Germinal center (tissue), 1 donor: ENCODE data around the gene ADAMTS2.

Experiments
- DNase-seq: peaks from one replicate; pipeline ENCODE4 v3.0.0; 2012; ENCODE audit warnings: mixed read lengths, low spot score

ADAMTS2 gene

GRCh38 chr5:179254638-179255271, 90.5 kb downstream of the ADAMTS2 start:
- DNase-seq, result no peak

- DNase-seq, result no peak
Observed at GRCh38 chr5:179253730-179254129, 91.5 kb downstream of the ADAMTS2 start.

- DNase-seq, result no peak
Observed at GRCh38 chr5:179251276-179251969, 93.8 kb downstream of the ADAMTS2 start.

- DNase-seq, result no peak
Observed at GRCh38 chr5:179250561-179251225, 94.6 kb downstream of the ADAMTS2 start.

GRCh38 chr5:179246227-179246626, 99.0 kb downstream of the ADAMTS2 start:
- DNase-seq, result no peak

- no peak for DNase-seq
Observed at GRCh38 chr5:179245031-179245430, 100.2 kb downstream of the ADAMTS2 start.

GRCh38 chr5:179244044-179244443, 101.2 kb downstream of the ADAMTS2 start:
- DNase-seq, result no peak

GRCh38 chr5:179243333-179243732, 101.9 kb downstream of the ADAMTS2 start:
- no peak for DNase-seq

GRCh38 chr5:179242676-179243075, 102.6 kb downstream of the ADAMTS2 start:
- DNase-seq, result no peak

- DNase-seq, result no peak
Observed at GRCh38 chr5:179241764-179242370, 103.4 kb downstream of the ADAMTS2 start.

GRCh38 chr5:179241175-179241574, 104.1 kb downstream of the ADAMTS2 start:
- DNase-seq, result no peak

- DNase-seq, result no peak
Observed at GRCh38 chr5:179240561-179240960, 104.7 kb downstream of the ADAMTS2 start.

GRCh38 chr5:179239256-179240135, 105.8 kb downstream of the ADAMTS2 start:
- DNase-seq, result no peak

GRCh38 chr5:179238628-179238970, 106.7 kb downstream of the ADAMTS2 start:
- DNase-seq, result no peak

- DNase-seq, result no peak
Observed at GRCh38 chr5:179237770-179238627, 107.3 kb downstream of the ADAMTS2 start.

- no peak for DNase-seq
Observed at GRCh38 chr5:179235416-179236400, 109.6 kb downstream of the ADAMTS2 start.

GRCh38 chr5:179234563-179235135, 110.6 kb downstream of the ADAMTS2 start:
- DNase-seq, result no peak

GRCh38 chr5:179233909-179234562, 111.2 kb downstream of the ADAMTS2 start:
- DNase-seq, result no peak
